Measurements from ENCODE around the gene HK1. TPM values are rescaled to one million over a fixed set of nuclear protein-coding genes. Genes with fewer than 3 reads are reported as not detected.
"Not testable (repeated sequence)": the region's sequence is repeated elsewhere in the genome, so short reads cannot be mapped to it uniquely, and the experiment has no call there.

The HK1 gene
- total RNA-seq, 2 experiments from 2014 or later = 121 to 135 TPM

DNA sequence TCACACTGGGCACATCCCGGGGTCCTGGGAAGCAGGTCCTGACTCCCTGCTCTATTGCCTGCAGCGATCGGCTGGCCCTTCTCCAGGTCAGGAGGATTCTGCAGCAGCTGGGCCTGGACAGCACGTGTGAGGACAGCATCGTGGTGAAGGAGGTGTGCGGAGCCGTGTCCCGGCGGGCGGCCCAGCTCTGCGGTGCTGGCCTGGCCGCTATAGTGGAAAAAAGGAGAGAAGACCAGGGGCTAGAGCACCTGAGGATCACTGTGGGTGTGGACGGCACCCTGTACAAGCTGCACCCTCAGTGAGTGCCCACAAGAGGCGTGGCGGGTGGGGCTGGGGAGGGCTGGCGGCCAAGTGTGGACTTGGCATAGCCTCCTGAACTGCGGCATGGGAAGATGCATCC lies 12.8 kb upstream of the HK1 start:
- Mint-ChIP-seq H3K4me1 (peaks cover 22% of the 10 kb centered on the region), H3K36me3 (peaks cover 3% of the 10 kb centered on the region), H3K9me3 (ENCODE audit: low read depth) (no peaks in the 10 kb centered on the region), H3K4me3 (no peak overlapping the region), H3K27me3 (peaks cover 18% of the 10 kb centered on the region), H3K27ac (no peak overlapping the region)
- CTCF ChIA-PET = no interaction called here
- DNase-seq (no peak), ATAC-seq (no peak)

GRCh38 chr10:69268761-69269416 lies 9.4 kb upstream of the HK1 start:
- Mint-ChIP-seq H3K27ac (no peak overlapping the region), H3K27me3 (peaks cover 18% of the 10 kb centered on the region), H3K36me3 (no peaks in the 10 kb centered on the region), H3K4me1 (peaks cover 8% of the 10 kb centered on the region), H3K9me3 (ENCODE audit: low read depth) (no peaks in the 10 kb centered on the region), H3K4me3 (no peak overlapping the region)
- ATAC-seq = no peak
- CTCF ChIA-PET = no interaction called here
- no peak for DNase-seq

DNA sequence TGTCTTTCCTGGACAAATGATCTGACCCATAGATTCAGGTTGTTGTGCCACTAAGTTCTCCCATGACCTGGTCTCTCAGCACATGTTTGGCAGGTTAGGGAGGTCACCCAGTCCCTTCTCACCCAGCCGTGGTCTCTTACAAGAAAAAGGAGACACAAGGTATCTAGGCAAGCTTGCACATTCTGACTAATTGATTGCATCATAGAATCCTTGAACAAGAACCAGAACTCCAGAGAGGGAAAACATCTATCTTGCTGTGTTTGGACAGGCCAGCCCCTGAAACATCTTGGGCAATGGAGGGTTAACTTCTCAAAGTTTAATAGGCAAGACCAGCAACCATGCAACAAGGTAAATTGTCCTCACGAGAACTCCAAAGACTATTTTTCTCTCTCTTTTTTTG lies 8.5 kb upstream of the HK1 start:
- peaks cover 8% of the 10 kb centered on the region for H3K4me1 Mint-ChIP-seq
- H3K27ac Mint-ChIP-seq = no peak overlapping the region
- CTCF ChIA-PET = no interaction called here
- no peaks in the 10 kb centered on the region for H3K9me3 Mint-ChIP-seq (ENCODE audit: low read depth)
- DNase-seq (no peak), ATAC-seq (no peak)
- no peaks in the 10 kb centered on the region for H3K36me3 Mint-ChIP-seq
- peaks cover 18% of the 10 kb centered on the region for H3K27me3 Mint-ChIP-seq
- H3K4me3 Mint-ChIP-seq = no peak overlapping the region

DNA sequence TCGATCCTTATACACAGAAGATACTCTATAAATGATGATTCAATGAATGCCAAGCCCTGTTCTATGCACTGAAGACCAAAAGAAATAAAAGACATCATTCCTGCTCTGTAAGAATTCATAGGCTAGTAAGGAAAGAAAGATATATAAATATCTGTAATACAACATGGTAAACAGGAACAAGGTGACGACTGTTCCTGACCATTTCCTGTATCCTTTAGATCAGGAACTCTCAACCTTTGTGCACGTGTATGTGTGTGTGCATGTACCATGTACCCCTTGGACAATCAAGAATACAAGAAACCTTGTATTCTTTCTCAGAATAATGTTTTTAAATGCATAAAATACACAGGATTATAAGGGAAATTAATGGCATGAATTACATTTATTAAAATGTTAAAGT lies 7.3 kb upstream of the HK1 start:
- H3K9me3 Mint-ChIP-seq (ENCODE audit: low read depth) = no peaks in the 10 kb centered on the region
- ATAC-seq (no peak), DNase-seq (no peak)
- no peak overlapping the region for H3K4me3 Mint-ChIP-seq
- H3K36me3 Mint-ChIP-seq = no peaks in the 10 kb centered on the region
- H3K27ac Mint-ChIP-seq = no peak overlapping the region
- H3K27me3 Mint-ChIP-seq = peaks cover 18% of the 10 kb centered on the region
- H3K4me1 Mint-ChIP-seq = peaks cover 8% of the 10 kb centered on the region
- CTCF ChIA-PET = no interaction called here

DNA sequence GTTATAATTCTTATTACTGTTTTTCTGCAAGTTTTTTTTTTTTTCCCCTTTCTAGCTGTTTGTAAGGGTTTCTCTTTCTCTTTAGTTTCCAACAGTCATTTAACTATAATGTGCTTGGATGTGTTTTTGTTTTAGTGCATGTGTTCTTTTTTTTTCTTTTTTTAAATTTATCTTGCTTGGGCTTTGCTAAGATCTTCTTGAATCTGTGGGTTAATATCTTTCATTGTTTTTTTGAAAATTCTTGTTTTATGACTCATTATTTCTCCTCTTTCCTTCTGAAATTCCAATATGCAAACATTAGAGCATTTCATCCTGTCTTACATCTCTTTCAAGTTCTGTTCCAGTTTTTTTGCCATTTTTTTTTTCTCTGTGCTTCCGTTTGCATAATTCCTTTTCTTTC lies 5.7 kb upstream of the HK1 start:
- CTCF ChIA-PET = interaction anchor here (0.7 to 1.7 kb wide), 2 partner anchors 10 to 288 kb away, joined by 4 to 6 read pairs; no protein-coding TSS in a partner anchor
- DNase-seq (no peak), ATAC-seq (no peak)
- peaks cover 7% of the 10 kb centered on the region for H3K27me3 Mint-ChIP-seq
- H3K4me1 Mint-ChIP-seq = peaks cover 8% of the 10 kb centered on the region
- H3K4me3 Mint-ChIP-seq = no peak overlapping the region
- no peaks in the 10 kb centered on the region for H3K36me3 Mint-ChIP-seq
- H3K9me3 Mint-ChIP-seq (ENCODE audit: low read depth) = no peaks in the 10 kb centered on the region
- no peak overlapping the region for H3K27ac Mint-ChIP-seq

DNA sequence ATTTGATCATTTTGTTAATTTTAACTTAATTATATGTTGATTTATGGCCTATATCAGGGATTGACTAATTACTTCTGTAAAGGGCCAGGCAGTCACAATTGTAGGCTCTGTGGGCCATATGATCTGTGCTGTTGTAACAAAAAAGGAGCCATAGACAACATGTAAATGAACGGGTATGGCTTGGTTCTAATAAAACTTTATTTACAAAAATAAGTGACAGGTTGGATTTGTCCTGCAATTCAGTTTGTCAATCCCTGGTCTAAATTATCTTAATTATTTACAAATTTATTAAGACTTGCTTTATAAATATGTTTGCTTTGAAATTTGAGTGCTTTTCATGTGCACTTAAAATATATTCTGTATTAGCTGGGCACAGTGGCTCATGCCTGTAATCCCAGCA lies 2.9 kb upstream of the HK1 start:
- DNase-seq (no peak), ATAC-seq (no peak)
- Mint-ChIP-seq H3K36me3 (no peaks in the 10 kb centered on the region), H3K4me3 (no peak overlapping the region), H3K27me3 (no peaks in the 10 kb centered on the region), H3K4me1 (peaks cover 8% of the 10 kb centered on the region), H3K9me3 (ENCODE audit: low read depth) (no peaks in the 10 kb centered on the region), H3K27ac (no peak overlapping the region)
- CTCF ChIA-PET = no interaction called here

DNA sequence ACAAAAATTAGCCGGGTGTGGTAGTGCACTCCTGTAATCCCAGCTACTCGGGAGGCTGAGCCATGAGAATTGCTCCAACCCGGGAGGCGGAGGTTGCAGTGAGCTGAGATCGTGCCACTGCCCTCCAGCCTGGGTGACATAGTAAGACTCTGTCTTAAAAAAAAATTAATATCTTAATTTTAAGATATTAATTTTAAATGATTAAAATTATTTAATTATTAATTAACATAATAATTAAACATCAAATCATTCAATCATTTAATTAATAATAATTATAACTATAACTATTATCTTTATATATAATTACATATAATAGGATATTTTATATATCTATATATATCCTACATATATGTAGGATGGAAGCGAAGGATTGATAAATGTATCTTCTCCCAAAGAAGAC lies 1.8 kb upstream of the HK1 start:
- no peak for DNase-seq
- H3K9me3 Mint-ChIP-seq (ENCODE audit: low read depth) = no peaks in the 10 kb centered on the region
- CTCF ChIA-PET = interaction anchor here (1.6 kb wide), 1 partner anchor 10 kb away, joined by 3 read pairs; no protein-coding TSS in a partner anchor
- H3K36me3 Mint-ChIP-seq = no peaks in the 10 kb centered on the region
- H3K4me3 Mint-ChIP-seq = no peak overlapping the region
- peaks cover 2% of the 10 kb centered on the region for H3K4me1 Mint-ChIP-seq
- no peaks in the 10 kb centered on the region for H3K27me3 Mint-ChIP-seq
- H3K27ac Mint-ChIP-seq = no peak overlapping the region
- ATAC-seq = no peak

- H3K4me3 Mint-ChIP-seq = no peak overlapping the region
- H3K4me1 Mint-ChIP-seq = no peaks in the 10 kb centered on the region
- no peaks in the 10 kb centered on the region for H3K36me3 Mint-ChIP-seq
- peaks cover 5% of the 10 kb centered on the region for H3K27me3 Mint-ChIP-seq
- CTCF ChIA-PET = no interaction called here
- no peak for ATAC-seq
- H3K9me3 Mint-ChIP-seq (ENCODE audit: low read depth) = no peaks in the 10 kb centered on the region
- DNase-seq = no peak
- no peak overlapping the region for H3K27ac Mint-ChIP-seq
These were observed 814 bp downstream of the HK1 start for GRCh38 chr10:69279110-69279509.

GRCh38 chr10:69281507-69282413 lies 3.5 kb downstream of the HK1 start:
- no peak overlapping the region for H3K27ac Mint-ChIP-seq
- CTCF ChIA-PET = no interaction called here
- no peaks in the 10 kb centered on the region for H3K36me3 Mint-ChIP-seq
- ATAC-seq (no peak), DNase-seq (no peak)
- peaks cover 8% of the 10 kb centered on the region for H3K27me3 Mint-ChIP-seq
- H3K9me3 Mint-ChIP-seq (ENCODE audit: low read depth) = no peaks in the 10 kb centered on the region
- H3K4me3 Mint-ChIP-seq = no peak overlapping the region
- no peaks in the 10 kb centered on the region for H3K4me1 Mint-ChIP-seq

DNA sequence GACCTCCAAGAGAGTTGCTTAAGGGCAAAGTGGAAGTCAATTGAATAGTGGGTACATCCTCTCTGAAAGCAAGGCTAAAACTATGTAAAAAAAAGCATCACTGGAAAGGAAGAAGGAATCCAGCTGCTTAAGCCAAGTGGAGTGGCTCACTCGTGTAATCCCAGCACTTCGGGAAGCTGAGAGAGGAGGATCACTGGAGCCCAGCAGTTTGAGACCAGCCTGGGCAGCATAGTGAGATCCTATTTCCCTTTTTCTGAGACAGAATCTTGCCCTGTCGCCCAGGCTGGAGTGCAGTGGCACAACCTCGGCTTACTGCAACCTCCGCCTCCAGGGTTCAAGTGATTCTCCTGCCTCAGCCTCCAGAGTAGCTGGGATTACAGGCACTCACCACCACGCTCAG lies 6.1 kb downstream of the HK1 start:
- CTCF ChIA-PET = interaction anchor here (1.3 to 1.4 kb wide), 3 partner anchors 8 to 18 kb away, joined by 3 to 4 read pairs (median 4); no protein-coding TSS in a partner anchor
- not testable (repeated sequence) for ATAC-seq; H3K9me3 Mint-ChIP-seq (ENCODE audit: low read depth); H3K4me3 Mint-ChIP-seq; H3K36me3 Mint-ChIP-seq; H3K4me1 Mint-ChIP-seq; DNase-seq; H3K27ac Mint-ChIP-seq
- peaks cover 21% of the 10 kb centered on the region for H3K27me3 Mint-ChIP-seq

GRCh38 chr10:69285699-69286098 lies 7.4 kb downstream of the HK1 start:
- Mint-ChIP-seq H3K36me3 (no peaks in the 10 kb centered on the region), H3K9me3 (ENCODE audit: low read depth) (no peaks in the 10 kb centered on the region), H3K4me3 (no peak overlapping the region), H3K27me3 (peaks cover 24% of the 10 kb centered on the region), H3K27ac (no peak overlapping the region), H3K4me1 (no peaks in the 10 kb centered on the region)
- DNase-seq (no peak), ATAC-seq (no peak)
- CTCF ChIA-PET = interaction anchor here (0.8 kb wide), 1 partner anchor 9 kb away, joined by 3 read pairs; no protein-coding TSS in a partner anchor

DNA sequence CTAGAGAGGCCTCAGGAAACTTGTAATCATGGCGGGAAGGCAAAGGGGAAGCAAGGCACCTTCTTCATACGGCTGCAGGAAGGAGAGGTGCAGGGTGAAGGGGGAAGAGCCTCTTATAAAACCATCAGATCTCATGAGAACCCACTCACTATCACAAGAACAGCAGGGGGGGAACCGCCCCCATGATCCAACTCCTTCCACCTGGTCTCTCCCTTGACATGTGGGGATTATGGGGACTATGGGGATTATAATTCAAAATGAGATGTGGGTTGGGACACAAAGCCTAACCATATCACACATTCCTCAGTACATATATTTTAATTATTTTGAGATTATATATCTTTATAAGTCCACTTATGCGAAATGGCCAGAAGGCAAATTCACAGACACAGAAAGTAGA lies 8.9 kb downstream of the HK1 start:
- DNase-seq = no peak
- CTCF ChIA-PET = no interaction called here
- H3K9me3 Mint-ChIP-seq (ENCODE audit: low read depth) = no peaks in the 10 kb centered on the region
- no peaks in the 10 kb centered on the region for H3K36me3 Mint-ChIP-seq
- H3K4me3 Mint-ChIP-seq = no peak overlapping the region
- peaks cover 25% of the 10 kb centered on the region for H3K27me3 Mint-ChIP-seq
- H3K27ac Mint-ChIP-seq = no peak overlapping the region
- no peak for ATAC-seq
- no peaks in the 10 kb centered on the region for H3K4me1 Mint-ChIP-seq

DNA sequence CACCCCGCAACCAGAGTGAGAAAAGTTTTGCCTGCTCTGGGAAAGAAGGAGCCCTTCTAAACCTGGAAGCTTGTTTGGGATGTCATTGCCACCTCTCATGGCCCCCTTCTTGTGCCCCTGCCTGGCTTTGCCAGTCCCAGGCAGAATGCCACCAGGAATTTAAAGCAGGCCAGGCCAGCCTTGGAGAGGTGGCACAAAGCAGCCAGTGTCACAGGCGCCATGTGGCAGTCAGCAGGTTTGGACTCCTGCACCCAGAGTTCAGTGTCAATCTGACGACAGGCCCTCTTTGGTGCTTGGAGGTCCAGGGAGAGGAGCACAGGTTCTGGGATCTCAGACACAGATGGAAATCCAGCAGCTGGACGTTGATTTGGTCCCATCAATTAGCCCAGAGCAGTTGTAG lies 12.7 kb downstream of the HK1 start:
- CTCF ChIA-PET = no interaction called here
- Mint-ChIP-seq H3K27me3 (peaks cover 28% of the 10 kb centered on the region), H3K4me1 (peaks cover 3% of the 10 kb centered on the region), H3K9me3 (ENCODE audit: low read depth) (no peaks in the 10 kb centered on the region), H3K36me3 (no peaks in the 10 kb centered on the region), H3K4me3 (no peak overlapping the region), H3K27ac (no peak overlapping the region)
- no peak for DNase-seq
- ATAC-seq = no peak

DNA sequence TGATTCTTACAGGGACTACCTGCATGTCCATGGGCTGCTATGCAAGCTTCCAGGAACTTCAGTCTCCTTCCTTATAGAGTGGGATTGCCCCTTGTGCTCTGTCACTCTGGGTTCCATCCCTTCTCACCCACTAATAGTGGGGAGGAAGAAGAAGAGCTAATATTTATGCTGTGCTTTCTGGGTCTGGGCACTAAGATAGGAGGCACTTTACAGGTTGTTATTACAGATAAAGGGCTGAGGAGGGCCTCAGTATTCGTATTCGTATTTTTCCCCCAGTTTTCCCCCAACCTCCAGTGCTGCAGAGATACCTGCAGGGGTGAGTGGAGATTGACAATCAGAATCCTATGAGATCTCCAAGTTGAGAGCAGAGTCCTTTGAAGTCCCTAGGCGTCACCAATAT lies 14.2 kb downstream of the HK1 start:
- Mint-ChIP-seq H3K4me3 (no peak overlapping the region), H3K9me3 (ENCODE audit: low read depth) (no peaks in the 10 kb centered on the region), H3K27ac (no peak overlapping the region), H3K27me3 (peaks cover 28% of the 10 kb centered on the region), H3K36me3 (no peaks in the 10 kb centered on the region), H3K4me1 (peaks cover 3% of the 10 kb centered on the region)
- DNase-seq (no peak), ATAC-seq (no peak)
- CTCF ChIA-PET = interaction anchor here (1.2 kb wide), 1 partner anchor 9 kb away, joined by 4 read pairs; no protein-coding TSS in a partner anchor

Measured in activated CD8-positive, alpha-beta memory T cell treated with anti-CD3 and anti-CD28 coated beads, Interleukin-2, amount 10 ng/mL, durations not matched to agents 7 days and 5 days (primary cell).